Mesenchymal stem cell (in vitro differentiated cells and primary cell): Measurements from ENCODE around the gene MMP25.
"Not testable (repeated sequence)": the region's sequence is repeated elsewhere in the genome, so short reads cannot be mapped to it uniquely, and the experiment has no call there.

Experiments used
- DNase-seq: peaks from one replicate; pipeline ENCODE4 v3.0.0-alpha.2; 2013
- H2AFZ ChIP-seq: one replicate; pipeline ENCODE4 v1.6.1; 2013; ENCODE audit warnings: low read depth, mild to moderate bottlenecking, control low read depth, inconsistent platforms, low read length, moderate library complexity
- H2AK5ac ChIP-seq: 2 replicates; pipeline ENCODE4 v1.6.1; 2013; ENCODE audit warnings: low read length, moderate library complexity, mild to moderate bottlenecking, inconsistent platforms; ENCODE audit not compliant: severe bottlenecking
- H2BK120ac ChIP-seq: one replicate; pipeline ENCODE4 v1.6.1; 2013; ENCODE audit warnings: low read depth, mild to moderate bottlenecking, inconsistent platforms, low read length, moderate library complexity
- H2BK12ac ChIP-seq, 2 experiments: one replicate each; pipeline ENCODE4 v1.6.1; 2013; ENCODE audit warnings: inconsistent platforms in 2 of 2, low read length in 2 of 2, mild to moderate bottlenecking in 2 of 2, moderate library complexity in 2 of 2, control low read depth in 1 of 2
- H2BK15ac ChIP-seq: one replicate; pipeline ENCODE4 v1.6.1; 2013; ENCODE audit warnings: mild to moderate bottlenecking, low read depth, inconsistent platforms; ENCODE audit not compliant: poor library complexity, severe bottlenecking
- H2BK5ac ChIP-seq: 2 replicates; pipeline ENCODE4 v1.6.1; 2013; ENCODE audit warnings: low read depth, mild to moderate bottlenecking, low read length, control low read depth, inconsistent platforms; ENCODE audit not compliant: poor library complexity, severe bottlenecking
- H3K14ac ChIP-seq, 2 experiments: one replicate each; pipeline ENCODE4 v1.6.1; 2013; ENCODE audit warnings: inconsistent platforms in 2 of 2, low read length in 2 of 2, control low read depth in 1 of 2, mild to moderate bottlenecking in 1 of 2, moderate library complexity in 1 of 2
- H3K18ac ChIP-seq, 2 experiments: one replicate each; pipeline ENCODE4 v1.6.1; 2013; ENCODE audit warnings: inconsistent platforms in 2 of 2, low read length in 2 of 2, control low read depth in 1 of 2, low read depth in 1 of 2, mild to moderate bottlenecking in 1 of 2
- H3K23ac ChIP-seq, 2 experiments: one replicate each; pipeline ENCODE4 v1.6.1; 2013; ENCODE audit warnings: inconsistent platforms in 2 of 2, low read length in 2 of 2, mild to moderate bottlenecking in 2 of 2, moderate library complexity in 2 of 2, control low read depth in 1 of 2
- H3K27ac ChIP-seq: 2 replicates; pipeline ENCODE4 v1.5.1; 2013; ENCODE audit warnings: mild to moderate bottlenecking, moderate library complexity, low read length, control low read depth, inconsistent platforms; ENCODE audit not compliant: poor library complexity, severe bottlenecking
- H3K27me3 ChIP-seq, 2 experiments: 2 replicates each; pipeline versions ENCODE4 v1.6.1 to v1.7.0; 2013; ENCODE audit warnings: low read length in 2 of 2, mild to moderate bottlenecking in 2 of 2, moderate library complexity in 2 of 2, control low read depth in 1 of 2, inconsistent platforms in 1 of 2; ENCODE audit not compliant: control insufficient read depth in 1 of 2, insufficient read depth in 1 of 2
- H3K36me3 ChIP-seq, 2 experiments: 2 replicates each; pipeline versions ENCODE4 v1.6.1 to v1.7.0; 2013; ENCODE audit warnings: low read length in 2 of 2, control low read depth in 1 of 2, inconsistent platforms in 1 of 2, low read depth in 1 of 2, mild to moderate bottlenecking in 1 of 2; ENCODE audit not compliant: insufficient read depth in 2 of 2, control insufficient read depth in 1 of 2
- H3K4ac ChIP-seq, 2 experiments: one replicate each; pipeline ENCODE4 v1.6.1; 2013; ENCODE audit warnings: inconsistent platforms in 2 of 2, low read length in 2 of 2, mild to moderate bottlenecking in 2 of 2, moderate library complexity in 2 of 2, control low read depth in 1 of 2, low read depth in 1 of 2
- H3K4me1 ChIP-seq: 2 replicates; pipeline ENCODE4 v1.6.1; 2013; ENCODE audit warnings: low read depth, low read length, control low read depth; ENCODE audit not compliant: control insufficient read depth, insufficient read depth
- H3K4me2 ChIP-seq: 2 replicates; pipeline ENCODE4 v1.6.1; 2013; ENCODE audit warnings: low read length, mild to moderate bottlenecking, inconsistent platforms; ENCODE audit not compliant: poor library complexity, severe bottlenecking
- H3K4me3 ChIP-seq, 2 experiments: 2 replicates each; pipeline versions ENCODE4 v1.5.1 to v1.7.0; 2013; ENCODE audit warnings: low read length in 2 of 2, mild to moderate bottlenecking in 2 of 2, control low read depth in 1 of 2, low read depth in 1 of 2; ENCODE audit not compliant: insufficient read depth in 1 of 2
- H3K79me1 ChIP-seq: replicated peaks from 2 replicates; pipeline ENCODE4 v1.6.1; 2013; ENCODE audit warnings: mild to moderate bottlenecking, control low read depth, low read length, inconsistent platforms; ENCODE audit not compliant: poor library complexity, severe bottlenecking
- H3K9ac ChIP-seq: 2 replicates; pipeline ENCODE4 v1.7.0; 2013; ENCODE audit warnings: mild to moderate bottlenecking, low read length, moderate library complexity
- H3K9me3 ChIP-seq: 2 replicates; pipeline ENCODE4 v1.7.0; 2013; ENCODE audit warnings: mild to moderate bottlenecking, low read length; ENCODE audit not compliant: control insufficient read depth
- H4K8ac ChIP-seq: one replicate; pipeline ENCODE4 v1.6.1; 2013; ENCODE audit warnings: inconsistent platforms, mild to moderate bottlenecking, low read length, moderate library complexity
- H4K91ac ChIP-seq: one replicate; pipeline ENCODE4 v1.6.1; 2013; ENCODE audit warnings: mild to moderate bottlenecking, low read length, inconsistent platforms
- WGBS: methylation state at CpG from one replicate; pipeline ENCODE4 v1.1.7; 2013; ENCODE audit warnings: mixed read lengths; 5-methylcytosine and 5-hydroxymethylcytosine counted together

The MMP25 gene

DNA sequence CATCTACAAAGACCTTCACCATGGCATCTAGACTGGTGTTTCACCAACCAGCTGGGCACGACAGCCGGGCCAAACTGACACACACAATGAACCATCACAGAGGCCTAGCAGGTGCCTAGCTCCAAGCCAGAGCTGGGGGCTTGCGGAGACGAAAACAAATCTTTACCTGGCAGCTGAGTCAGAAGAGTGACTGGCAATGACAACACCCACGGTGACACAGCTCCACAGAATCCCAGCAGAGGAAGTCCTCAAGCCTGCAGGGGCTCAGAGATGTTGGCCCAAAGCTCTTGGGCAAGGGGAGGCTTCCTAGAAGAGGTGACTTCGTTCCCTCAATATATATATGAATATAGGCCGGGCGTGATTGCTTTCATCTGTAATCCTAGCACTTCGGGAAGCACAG is 5.1 kb downstream of the MMP25 start:
- Histone ChIP-seq H3K18ac (no peak overlapping the region), H3K4me2 (no peak overlapping the region), H3K4me1 (peaks cover 4% of the 10 kb centered on the region), H3K4me3 (no peak overlapping the region), H3K4ac (no peak overlapping the region), H3K79me1 (no peaks in the 10 kb centered on the region), H2BK12ac (no peak overlapping the region), H4K8ac (no peak overlapping the region), H2BK120ac (no peak overlapping the region), H2BK15ac (no peak overlapping the region), H2BK5ac (no peak overlapping the region), H2AFZ (no peak overlapping the region), H3K14ac (no peak overlapping the region), H4K91ac (no peak overlapping the region), H3K23ac (no peak overlapping the region), H3K9me3 (no peaks in the 10 kb centered on the region), H3K27ac (no peak overlapping the region), H3K27me3 (peaks cover 50 to 51% of the 10 kb centered on the region in 2 experiments), H2AK5ac (no peak overlapping the region), H3K9ac (no peak overlapping the region), H3K36me3 (peaks cover 0 to 8% of the 10 kb centered on the region in 2 experiments)
- 77% methylated on average over 9 of the region's 9 CpGs for WGBS
- DNase-seq: no peak

- H3K36me3 ChIP-seq: peaks cover 0 to 15% of the 10 kb centered on the region in 2 experiments
- not testable (repeated sequence) for H3K4me1 ChIP-seq, DNase-seq, H3K9ac ChIP-seq, H4K91ac ChIP-seq, H3K4me3 ChIP-seq, H3K4ac ChIP-seq, H3K4me2 ChIP-seq, H2BK12ac ChIP-seq, H3K27ac ChIP-seq, H2AK5ac ChIP-seq, H3K23ac ChIP-seq, H2BK15ac ChIP-seq, H2AFZ ChIP-seq, H2BK5ac ChIP-seq, H3K14ac ChIP-seq, H3K18ac ChIP-seq, H2BK120ac ChIP-seq, H3K9me3 ChIP-seq, H4K8ac ChIP-seq, H3K79me1 ChIP-seq
- WGBS: 90% methylated on average over 9 of the region's 12 CpGs
- peaks cover 39 to 40% of the 10 kb centered on the region in 2 experiments for H3K27me3 ChIP-seq
Measured at GRCh38 chr16:3052571-3053329, 6.4 kb downstream of the MMP25 start.

GRCh38 chr16:3053330-3053710 is 7.0 kb downstream of the MMP25 start:
- H3K4ac ChIP-seq, H3K4me1 ChIP-seq, H3K4me3 ChIP-seq, H2BK15ac ChIP-seq, H3K9ac ChIP-seq, H2BK120ac ChIP-seq, H3K4me2 ChIP-seq, H2BK12ac ChIP-seq, H4K8ac ChIP-seq, H2AK5ac ChIP-seq, H4K91ac ChIP-seq, H3K23ac ChIP-seq, H2AFZ ChIP-seq, H3K18ac ChIP-seq, H3K9me3 ChIP-seq, H3K14ac ChIP-seq, H2BK5ac ChIP-seq, H3K27ac ChIP-seq, DNase-seq, H3K79me1 ChIP-seq: not testable (repeated sequence)
- 88% methylated on average over 6 of the region's 13 CpGs for WGBS
- Histone ChIP-seq H3K27me3 (peaks cover 33 to 34% of the 10 kb centered on the region in 2 experiments), H3K36me3 (peaks cover 0 to 15% of the 10 kb centered on the region in 2 experiments)

GRCh38 chr16:3054965-3055733 is 8.8 kb downstream of the MMP25 start:
- H3K79me1 ChIP-seq: no peaks in the 10 kb centered on the region
- H3K4me2 ChIP-seq: no peak overlapping the region
- no peak overlapping the region for H2BK15ac ChIP-seq
- no peak overlapping the region for H3K27ac ChIP-seq
- H3K18ac ChIP-seq: no peak overlapping the region
- 88% methylated on average over 16 of the region's 17 CpGs for WGBS
- H3K23ac ChIP-seq: no peak overlapping the region
- no peak overlapping the region for H3K14ac ChIP-seq
- H3K4ac ChIP-seq: no peak overlapping the region
- no peak overlapping the region for H2BK5ac ChIP-seq
- H3K4me1 ChIP-seq: peaks cover 15% of the 10 kb centered on the region
- no peak overlapping the region for H2BK12ac ChIP-seq
- H3K4me3 ChIP-seq: no peak overlapping the region
- no peaks in the 10 kb centered on the region for H3K9me3 ChIP-seq
- H3K27me3 ChIP-seq: peaks cover 16% of the 10 kb centered on the region in 2 experiments
- no peak overlapping the region for H2AK5ac ChIP-seq
- no peak overlapping the region for H4K8ac ChIP-seq
- no peak overlapping the region for H3K9ac ChIP-seq
- no peak overlapping the region for H4K91ac ChIP-seq
- DNase-seq: no peak
- H2AFZ ChIP-seq: no peak overlapping the region
- peaks cover 0 to 15% of the 10 kb centered on the region in 2 experiments for H3K36me3 ChIP-seq
- no peak overlapping the region for H2BK120ac ChIP-seq
